ENCODE data around the gene ADSL.

DNA sequence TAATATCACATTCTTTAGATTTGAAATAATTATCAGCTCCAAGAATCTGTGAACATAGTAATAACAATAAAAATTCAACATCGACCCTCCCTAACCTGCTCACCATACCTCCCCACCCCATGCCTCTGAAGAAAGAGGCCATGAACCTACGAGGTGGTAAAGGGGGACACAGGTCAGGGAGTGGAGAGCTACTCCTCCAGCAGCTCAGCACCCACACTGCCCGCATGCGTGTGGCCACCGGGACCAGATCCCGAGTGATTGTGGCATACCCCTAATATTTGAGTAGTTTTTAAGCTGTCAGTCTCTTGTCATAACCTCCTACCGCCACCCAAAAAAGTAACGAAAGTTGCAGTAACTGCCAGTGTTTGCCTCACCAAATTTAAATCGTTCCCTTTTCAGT lies 16.8 kb upstream of the ADSL start:
- no peak for TF ChIP-seq EZH2phosphoT487 (IDR thresholded peaks at IDR 0.05; ENCODE audit: borderline replicate concordance, low read depth, low read length)
- TF ChIP-seq, protein P1, sequence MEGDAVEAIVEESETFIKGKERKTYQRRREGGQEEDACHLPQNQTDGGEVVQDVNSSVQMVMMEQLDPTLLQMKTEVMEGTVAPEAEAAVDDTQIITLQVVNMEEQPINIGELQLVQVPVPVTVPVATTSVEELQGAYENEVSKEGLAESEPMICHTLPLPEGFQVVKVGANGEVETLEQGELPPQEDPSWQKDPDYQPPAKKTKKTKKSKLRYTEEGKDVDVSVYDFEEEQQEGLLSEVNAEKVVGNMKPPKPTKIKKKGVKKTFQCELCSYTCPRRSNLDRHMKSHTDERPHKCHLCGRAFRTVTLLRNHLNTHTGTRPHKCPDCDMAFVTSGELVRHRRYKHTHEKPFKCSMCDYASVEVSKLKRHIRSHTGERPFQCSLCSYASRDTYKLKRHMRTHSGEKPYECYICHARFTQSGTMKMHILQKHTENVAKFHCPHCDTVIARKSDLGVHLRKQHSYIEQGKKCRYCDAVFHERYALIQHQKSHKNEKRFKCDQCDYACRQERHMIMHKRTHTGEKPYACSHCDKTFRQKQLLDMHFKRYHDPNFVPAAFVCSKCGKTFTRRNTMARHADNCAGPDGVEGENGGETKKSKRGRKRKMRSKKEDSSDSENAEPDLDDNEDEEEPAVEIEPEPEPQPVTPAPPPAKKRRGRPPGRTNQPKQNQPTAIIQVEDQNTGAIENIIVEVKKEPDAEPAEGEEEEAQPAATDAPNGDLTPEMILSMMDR (conservative IDR thresholded peaks at IDR 0.05; ENCODE audit: low read length), result no peak
